DND-41 (cell line): ENCODE measurements around the gene MMP11.

ENCODE experiments used
- ATAC-seq: fragments of 200-7000 bp; cut with Tn5 transposase; 3 replicates; pipeline ENCODE4 v1.9.1; 2021; ENCODE audit warnings: low read depth; ENCODE audit not compliant: insufficient read depth
- DNase-seq: peaks from one replicate; pipeline ENCODE4 v3.0.0-alpha.2; 2020
- H2AFZ ChIP-seq: 2 replicates; pipeline ENCODE4 v1.6.0; 2012; ENCODE audit warnings: low read depth, low read length
- H3K27ac ChIP-seq: 2 replicates; pipeline ENCODE4 v1.5.1; 2012; ENCODE audit warnings: low read length, inconsistent platforms
- H3K27me3 ChIP-seq: fragments of 200-600 bp; sonication (generic); 2 replicates; pipeline ENCODE4 v1.6.0; 2012; ENCODE audit warnings: low read length, mild to moderate bottlenecking, inconsistent platforms; ENCODE audit not compliant: insufficient read depth, poor library complexity
- H3K36me3 ChIP-seq: 2 replicates; pipeline ENCODE4 v1.5.1; 2012; ENCODE audit warnings: low read length, inconsistent platforms; ENCODE audit not compliant: insufficient read depth
- H3K4me1 ChIP-seq: 2 replicates; pipeline ENCODE4 v1.5.1; 2012; ENCODE audit warnings: mild to moderate bottlenecking, low read length; ENCODE audit not compliant: insufficient read depth
- H3K4me2 ChIP-seq: 2 replicates; pipeline ENCODE4 v1.6.0; 2012; ENCODE audit warnings: mild to moderate bottlenecking, moderate library complexity, low read length, inconsistent platforms; ENCODE audit not compliant: insufficient read depth
- H3K4me3 ChIP-seq, 2 experiments: fragments of 200-600 bp in 1 of 2; shearing (Covaris generic) in 1 of 2; 2 replicates each; pipeline ENCODE4 v1.5.1; 2012 to 2016; ENCODE audit warnings: inconsistent platforms in 2 of 2, low read length in 2 of 2, mild to moderate bottlenecking in 2 of 2, low read depth in 1 of 2, moderate library complexity in 1 of 2
- H3K79me2 ChIP-seq: 2 replicates; pipeline ENCODE4 v1.6.0; 2012; ENCODE audit warnings: low read length, inconsistent platforms; ENCODE audit not compliant: insufficient read depth
- H3K9ac ChIP-seq: 2 replicates; pipeline ENCODE4 v1.6.0; 2012; ENCODE audit warnings: low read depth, mild to moderate bottlenecking, inconsistent platforms, low read length, moderate library complexity
- H3K9me3 ChIP-seq: 2 replicates; pipeline ENCODE4 v1.5.1; 2012; ENCODE audit warnings: low read length, moderate library complexity, mild to moderate bottlenecking, inconsistent platforms; ENCODE audit not compliant: insufficient read depth, severe bottlenecking
- H4K20me1 ChIP-seq: 2 replicates; pipeline ENCODE4 v1.6.0; 2012; ENCODE audit warnings: low read length; ENCODE audit not compliant: insufficient read depth
- CTCF ChIP-seq: IDR thresholded peaks from 2 replicates; pipeline ENCODE4 v1.5.1; 2012; ENCODE audit warnings: borderline replicate concordance, low read length, moderate library complexity, mild to moderate bottlenecking; ENCODE audit not compliant: poor library complexity, severe bottlenecking; ENCODE audit errors: extremely low read depth
- EZH2 ChIP-seq: IDR thresholded peaks from 3 replicates; pipeline ENCODE4 v1.6.1; 2012; ENCODE audit warnings: borderline replicate concordance, low read depth, mild to moderate bottlenecking, moderate library complexity, low read length, inconsistent platforms; ENCODE audit not compliant: severe bottlenecking

The MMP11 gene

DNA sequence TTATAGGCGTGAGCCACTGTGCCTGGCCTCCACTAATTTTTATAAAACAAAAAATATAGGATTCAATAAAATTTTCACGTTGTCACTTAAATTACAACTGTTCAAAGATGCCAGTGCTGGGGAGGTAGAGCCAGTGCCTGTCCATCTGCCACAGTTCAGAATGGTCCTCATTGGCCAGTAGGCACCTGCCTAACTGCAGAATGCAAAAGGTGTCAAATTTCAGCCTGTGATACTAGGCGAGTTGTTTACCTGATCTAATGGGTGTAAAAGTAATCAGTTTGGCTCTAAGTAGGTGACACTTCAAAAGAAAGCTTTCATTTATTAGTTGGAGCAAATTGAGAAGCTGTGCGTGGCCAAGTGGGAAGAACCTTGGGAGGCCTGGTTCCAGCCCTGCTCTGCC lies 16.5 kb downstream of the MMP11 start:
- TF ChIP-seq EZH2 (no peak), CTCF (no peak)
- Histone ChIP-seq H3K79me2 (peaks cover 66% of the 10 kb centered on the region), H4K20me1 (peaks cover 57% of the 10 kb centered on the region), H3K9ac (peak overlapping the region; percentile 22; the same call in 1 of the 2 replicates), H3K27me3 (no peaks in the 10 kb centered on the region), H3K4me1 (peaks cover 42% of the 10 kb centered on the region), H3K9me3 (no peaks in the 10 kb centered on the region), H3K4me2 (peak overlapping the region; percentile 76; the same call in 1 of the 2 replicates), H2AFZ (no peak overlapping the region), H3K27ac (no peak overlapping the region), H3K4me3 (peak overlapping the region in 1 of 2 experiments; percentile 29; a peak in 1 of 4 replicates), H3K36me3 (peaks cover 52% of the 10 kb centered on the region)
- ATAC-seq (no peak), DNase-seq (no peak)

- peaks cover 57% of the 10 kb centered on the region for H4K20me1 ChIP-seq
Observed at GRCh38 chr22:23789638-23790037, 17.0 kb downstream of the MMP11 start.

DNA sequence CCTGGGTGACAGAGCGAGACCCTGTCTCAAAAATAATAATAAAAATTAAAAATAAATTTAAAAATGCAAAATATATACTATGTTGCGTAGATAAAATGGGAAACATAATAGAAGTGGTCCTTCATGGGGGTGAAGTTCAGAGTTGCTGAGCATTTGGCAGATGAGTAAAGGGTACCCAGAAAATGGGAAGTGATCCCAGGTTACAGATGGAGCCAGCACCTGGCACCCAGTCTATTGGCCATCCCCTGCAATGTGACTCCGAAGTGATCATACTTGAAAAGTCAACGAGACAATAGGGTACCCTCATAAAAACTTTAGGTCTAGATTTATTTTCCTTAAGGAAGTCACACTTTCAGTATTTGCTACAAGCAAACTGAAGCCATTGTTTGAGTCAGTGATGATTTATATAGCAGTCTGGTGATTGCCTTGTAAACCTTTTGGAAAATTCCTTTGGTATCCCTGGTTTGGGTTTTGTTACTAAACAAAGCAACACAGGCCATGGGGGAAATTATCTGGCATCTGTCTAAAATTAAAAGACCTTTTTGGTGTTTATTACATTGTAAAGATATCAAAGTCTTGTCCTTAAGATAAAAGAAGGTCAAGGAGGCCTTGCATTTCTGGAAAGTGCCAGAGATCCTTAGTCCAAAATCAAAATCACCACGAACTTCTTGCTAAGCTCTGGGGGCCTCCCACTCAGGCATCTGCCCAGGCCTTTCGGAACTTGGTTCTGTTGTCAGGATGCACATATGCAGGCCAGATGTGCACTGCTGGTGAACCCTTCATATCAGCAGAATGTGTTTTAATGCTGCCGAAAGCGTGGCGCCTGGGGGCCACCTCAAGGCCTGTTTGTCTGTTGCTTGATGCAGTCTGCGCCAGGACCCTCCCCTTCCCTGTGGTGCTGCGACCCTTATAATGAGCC lies 18.4 kb downstream of the MMP11 start:
- no peak for TF ChIP-seq CTCF
- no peak for TF ChIP-seq EZH2
- Histone ChIP-seq H3K9ac (no peak overlapping the region), H3K4me1 (peaks cover 35% of the 10 kb centered on the region), H4K20me1 (peaks cover 57% of the 10 kb centered on the region), H2AFZ (no peak overlapping the region), H3K9me3 (no peaks in the 10 kb centered on the region), H3K4me2 (no peak overlapping the region), H3K27me3 (no peaks in the 10 kb centered on the region), H3K36me3 (peaks cover 71% of the 10 kb centered on the region), H3K79me2 (peaks cover 66% of the 10 kb centered on the region), H3K4me3 (no peak overlapping the region), H3K27ac (no peak overlapping the region)
- no peak for DNase-seq
- no peak for ATAC-seq

More at GRCh38 chr22:23789638-23790037, 17.0 kb downstream of the MMP11 start:
- Histone ChIP-seq H3K27me3 (no peaks in the 10 kb centered on the region), H3K79me2 (peaks cover 66% of the 10 kb centered on the region), H3K4me1 (peaks cover 42% of the 10 kb centered on the region), H3K9me3 (no peaks in the 10 kb centered on the region), H3K36me3 (peaks cover 58% of the 10 kb centered on the region), H3K4me2 (peak overlapping the region; percentile 76; the same call in 1 of the 2 replicates), H2AFZ (no peak overlapping the region), H3K4me3 (0 out of 4 replicates have a peak overlapping the region, but pooled peaks of 1 of the 2 experiments have one; percentile 29), H3K9ac (peak overlapping the region; percentile 22; the same call in 1 of the 2 replicates), H3K27ac (no peak overlapping the region)
- TF ChIP-seq EZH2 (no peak), CTCF (no peak)
- ATAC-seq (no peak), DNase-seq (no peak)
